PC-9 (cell line): ENCODE results near the gene TMF1.

Source experiments
- CTCF ChIP-seq: fragments of 200-600 bp; sonication (generic); conservative IDR thresholded peaks from 2 replicates; pipeline ENCODE4 v1.6.1; 2017; ENCODE audit warnings: mixed run types, antibody characterized with exemption, mild to moderate bottlenecking, moderate library complexity
- EZH2 ChIP-seq: fragments of 200-600 bp; sonication (generic); IDR thresholded peaks from 2 replicates; pipeline ENCODE4 v1.8.0; 2017; ENCODE audit warnings: antibody characterized with exemption, low read depth

- TF ChIP-seq CTCF (no peak), EZH2 (no peak)
Measured at GRCh38 chr3:68974711-68975110, 77.4 kb downstream of the TMF1 start.
